Tibial artery (tissue), 4 donors: ENCODE results near the gene HMGN5.

Experiments used
- DNase-seq, 2 donors: peaks; one replicate each; pipeline ENCODE4 v3.0.0-alpha.2; 2019
- H3K27ac ChIP-seq, 2 donors: fragments of 200-600 bp; sonication (generic) in 1 of 2; 1 replicate in 1 of 2; 2 replicates in 1 of 2; pipeline ENCODE4 v1.5.1; 2018 to 2019; ENCODE audit warnings: mild to moderate bottlenecking in 1 of 2
- H3K27me3 ChIP-seq, 2 donors: fragments of 200-600 bp; sonication (generic) in 1 of 2; one replicate each; pipeline versions ENCODE4 v1.5.1 to v1.6.0; 2016 to 2019
- H3K36me3 ChIP-seq, 3 donors: fragments of 200-600 bp; sonication (generic) in 2 of 3; one replicate each; pipeline ENCODE4 v1.5.1; 2016 to 2019; ENCODE audit warnings: mild to moderate bottlenecking in 2 of 3
- H3K4me1 ChIP-seq, 4 donors: fragments of 200-600 bp; sonication (generic) in 2 of 4; 1 replicate in 3 of 4; 2 replicates in 1 of 4; pipeline ENCODE4 v1.5.1; 2016 to 2019
- H3K4me3 ChIP-seq, 2 donors: fragments of 200-600 bp; sonication (generic) in 1 of 2; 1 replicate in 1 of 2; 2 replicates in 1 of 2; pipeline ENCODE4 v1.5.1; 2018 to 2019; ENCODE audit warnings: mild to moderate bottlenecking in 2 of 2
- H3K9me3 ChIP-seq, 3 donors: fragments of 200-600 bp; sonication (generic) in 1 of 3; one replicate each; pipeline ENCODE4 v1.5.1; 2016 to 2019
- CTCF ChIP-seq, 2 experiments: fragments of 200-600 bp in 1 of 2; fragments of 450-650 bp in 1 of 2; IDR thresholded peaks; one replicate each; pipeline ENCODE4 v1.5.1; 2017 to 2019; ENCODE audit warnings: antibody characterized with exemption in 2 of 2, mild to moderate bottlenecking in 1 of 2, moderate library complexity in 1 of 2
- intact Hi-C: fragments of 100-400 bp; cut with DNase I; formaldehyde crosslinking; loops from one replicate; pipeline ENCODE4 v1.15.0; 2023; ENCODE audit warnings: low total_unique reads

HMGN5 gene

GRCh38 chrX:81195259-81195658, 6.5 kb downstream of the HMGN5 start:
- no peak overlapping the region for H3K4me3 ChIP-seq

GRCh38 chrX:81174286-81174685, 27.4 kb downstream of the HMGN5 start:
- TF ChIP-seq CTCF (IDR thresholded peaks at IDR 0.05) = peak; percentile 17 to 36
- Histone ChIP-seq H3K9me3 (no peaks in the 10 kb centered on the region), H3K27me3 (no peaks in the 10 kb centered on the region), H3K27ac (no peak overlapping the region), H3K36me3 (no peaks in the 10 kb centered on the region), H3K4me1 (no peaks in the 10 kb centered on the region), H3K4me3 (no peak overlapping the region)
- intact Hi-C loops = no loop called here
- DNase-seq = no peak

More at GRCh38 chrX:81195259-81195658, 6.5 kb downstream of the HMGN5 start:
- H3K9me3 ChIP-seq = no peaks in the 10 kb centered on the region
- DNase-seq = no peak
- H3K4me1 ChIP-seq = no peaks in the 10 kb centered on the region
- H3K27ac ChIP-seq = no peak overlapping the region
- no peaks in the 10 kb centered on the region for H3K36me3 ChIP-seq
- no peak for TF ChIP-seq CTCF (IDR thresholded peaks at IDR 0.05)
- intact Hi-C loops = loop anchor here (10.0 kb wide), 1 partner anchor 180 kb away; no protein-coding TSS in a partner anchor
- H3K27me3 ChIP-seq = no peaks in the 10 kb centered on the region

- no peak for TF ChIP-seq CTCF (IDR thresholded peaks at IDR 0.05)
- Histone ChIP-seq H3K27me3 (no peaks in the 10 kb centered on the region), H3K27ac (no peak overlapping the region), H3K36me3 (no peaks in the 10 kb centered on the region), H3K4me1 (no peaks in the 10 kb centered on the region), H3K4me3 (no peak overlapping the region), H3K9me3 (no peaks in the 10 kb centered on the region)
- intact Hi-C loops = no loop called here
- DNase-seq = no peak
Observed at GRCh38 chrX:81168391-81168790, 33.3 kb downstream of the HMGN5 start.

- DNase-seq = peak; percentile 86 to 94
- Histone ChIP-seq H3K27ac (peak overlapping the region; percentile 33 to 62), H3K9me3 (no peaks in the 10 kb centered on the region), H3K4me1 (no peaks in the 10 kb centered on the region), H3K27me3 (no peaks in the 10 kb centered on the region), H3K4me3 (peak overlapping the region; percentile 53 to 58), H3K36me3 (no peaks in the 10 kb centered on the region)
- intact Hi-C loops = no loop called here
- TF ChIP-seq CTCF (IDR thresholded peaks at IDR 0.05) = no peak
Observed at GRCh38 chrX:81121513-81122363, 80.0 kb downstream of the HMGN5 start.

GRCh38 chrX:81120936-81121371, 80.8 kb downstream of the HMGN5 start:
- Histone ChIP-seq H3K36me3 (no peaks in the 10 kb centered on the region), H3K27me3 (no peaks in the 10 kb centered on the region), H3K4me1 (no peaks in the 10 kb centered on the region), H3K9me3 (no peaks in the 10 kb centered on the region), H3K27ac (peak overlapping the region; percentile 33 to 62), H3K4me3 (peak overlapping the region; percentile 53 to 58)
- peak; percentile 33 to 35 for TF ChIP-seq CTCF (IDR thresholded peaks at IDR 0.05)
- intact Hi-C loops = no loop called here
- peak; percentile 34 to 47 for DNase-seq
